Measurements from ENCODE around the gene ARFGEF2.
A peak's percentile ranks its signal among the peaks of the same experiment; 100 is the strongest.
"Not testable (repeated sequence)": the region's sequence is repeated elsewhere in the genome, so short reads cannot be mapped to it uniquely, and the experiment has no call there.

Gene ARFGEF2

GRCh38 chr20:48921168-48921882, at the start of gene ARFGEF2:
ARFGEF2 (plus strand) TSS chr20:48921711; CDS start chr20:48921890, 179 bp downstream.
- peak; percentile 89 for DNase-seq

GRCh38 chr20:48875233-48875913, 46.1 kb upstream of the ARFGEF2 start:
- DNase-seq: no peak

GRCh38 chr20:48875914-48876240, 45.6 kb upstream of the ARFGEF2 start:
- DNase-seq: no peak

GRCh38 chr20:48877304-48877703, 44.2 kb upstream of the ARFGEF2 start:
- DNase-seq: no peak

- DNase-seq: no peak
Observed at GRCh38 chr20:48878534-48879248, 42.8 kb upstream of the ARFGEF2 start.

GRCh38 chr20:48879612-48880245, 41.8 kb upstream of the ARFGEF2 start:
- DNase-seq: no peak

- no peak for DNase-seq
Observed at GRCh38 chr20:48880331-48880730, 41.2 kb upstream of the ARFGEF2 start.

GRCh38 chr20:48880981-48881657, 40.4 kb upstream of the ARFGEF2 start:
- DNase-seq: no peak

- no peak for DNase-seq
Observed at GRCh38 chr20:48885237-48885636, 36.3 kb upstream of the ARFGEF2 start.

GRCh38 chr20:48886194-48886593, 35.3 kb upstream of the ARFGEF2 start:
- no peak for DNase-seq

- DNase-seq: no peak
Observed at GRCh38 chr20:48886811-48887210, 34.7 kb upstream of the ARFGEF2 start.

- not testable (repeated sequence) for DNase-seq
Observed at GRCh38 chr20:48888517-48888916, 33.0 kb upstream of the ARFGEF2 start.

- no peak for DNase-seq
Observed at GRCh38 chr20:48889140-48889790, 32.2 kb upstream of the ARFGEF2 start.

GRCh38 chr20:48891235-48892048, 30.1 kb upstream of the ARFGEF2 start:
- DNase-seq: no peak

GRCh38 chr20:48892049-48892470, 29.5 kb upstream of the ARFGEF2 start:
- no peak for DNase-seq

- no peak for DNase-seq
Observed at GRCh38 chr20:48892891-48893290, 28.6 kb upstream of the ARFGEF2 start.

- no peak for DNase-seq
Observed at GRCh38 chr20:48893374-48893773, 28.1 kb upstream of the ARFGEF2 start.

GRCh38 chr20:48897305-48898010, 24.1 kb upstream of the ARFGEF2 start:
- DNase-seq: no peak

GRCh38 chr20:48898210-48898609, 23.3 kb upstream of the ARFGEF2 start:
- no peak for DNase-seq

GRCh38 chr20:48898896-48899530, 22.5 kb upstream of the ARFGEF2 start:
- DNase-seq: no peak
